ENCODE measurements around the gene ROGDI. TPM values are rescaled to one million over a fixed set of nuclear protein-coding genes. Genes with fewer than 3 reads are reported as not detected.

The ROGDI gene
- total RNA-seq, 4 donors from 2014 or later = 16.4 to 35.8 (median 31.6) TPM

DNA sequence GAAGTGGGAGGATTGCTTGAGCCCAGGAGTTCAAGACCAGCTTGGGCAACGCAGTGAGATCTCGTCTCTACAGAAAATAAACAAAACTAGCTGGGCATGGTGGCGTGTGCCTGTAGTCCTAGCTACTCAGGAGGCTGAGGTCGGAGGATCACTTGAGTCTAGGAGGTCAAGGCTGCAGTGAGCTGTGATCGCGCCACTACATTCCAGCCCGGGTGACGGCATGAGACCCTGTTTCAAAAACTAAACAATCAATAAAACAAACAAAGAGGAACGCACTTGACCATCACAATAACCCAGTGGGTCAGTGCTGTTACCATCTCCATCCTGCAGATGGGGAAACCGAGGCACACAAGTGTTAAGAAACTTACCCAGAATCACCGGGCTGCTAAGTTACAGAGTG lies 49.2 kb downstream of the ROGDI start:
- Histone ChIP-seq H3K9me3 (peaks cover 0 to 6% (median 0%) of the 10 kb centered on the region in 3 donors), H3K4me3 (no peak overlapping the region), H3K27ac (no peak overlapping the region), H3K36me3 (peaks cover 17 to 100% (median 46%) of the 10 kb centered on the region in 3 donors), H3K4me1 (no peaks in the 10 kb centered on the region), H3K27me3 (no peaks in the 10 kb centered on the region)
- WGBS, 2 donors = 92% methylated on average over 10 to 11 of the region's 11 CpGs
- DNase-seq = no peak
- TF ChIP-seq POLR2A (IDR thresholded peaks at IDR 0.05) = no peak
- TF ChIP-seq, protein P1, sequence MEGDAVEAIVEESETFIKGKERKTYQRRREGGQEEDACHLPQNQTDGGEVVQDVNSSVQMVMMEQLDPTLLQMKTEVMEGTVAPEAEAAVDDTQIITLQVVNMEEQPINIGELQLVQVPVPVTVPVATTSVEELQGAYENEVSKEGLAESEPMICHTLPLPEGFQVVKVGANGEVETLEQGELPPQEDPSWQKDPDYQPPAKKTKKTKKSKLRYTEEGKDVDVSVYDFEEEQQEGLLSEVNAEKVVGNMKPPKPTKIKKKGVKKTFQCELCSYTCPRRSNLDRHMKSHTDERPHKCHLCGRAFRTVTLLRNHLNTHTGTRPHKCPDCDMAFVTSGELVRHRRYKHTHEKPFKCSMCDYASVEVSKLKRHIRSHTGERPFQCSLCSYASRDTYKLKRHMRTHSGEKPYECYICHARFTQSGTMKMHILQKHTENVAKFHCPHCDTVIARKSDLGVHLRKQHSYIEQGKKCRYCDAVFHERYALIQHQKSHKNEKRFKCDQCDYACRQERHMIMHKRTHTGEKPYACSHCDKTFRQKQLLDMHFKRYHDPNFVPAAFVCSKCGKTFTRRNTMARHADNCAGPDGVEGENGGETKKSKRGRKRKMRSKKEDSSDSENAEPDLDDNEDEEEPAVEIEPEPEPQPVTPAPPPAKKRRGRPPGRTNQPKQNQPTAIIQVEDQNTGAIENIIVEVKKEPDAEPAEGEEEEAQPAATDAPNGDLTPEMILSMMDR (IDR thresholded peaks at IDR 0.05) = no peak
- intact Hi-C loops (cut with DNase I) = no loop called here

DNA sequence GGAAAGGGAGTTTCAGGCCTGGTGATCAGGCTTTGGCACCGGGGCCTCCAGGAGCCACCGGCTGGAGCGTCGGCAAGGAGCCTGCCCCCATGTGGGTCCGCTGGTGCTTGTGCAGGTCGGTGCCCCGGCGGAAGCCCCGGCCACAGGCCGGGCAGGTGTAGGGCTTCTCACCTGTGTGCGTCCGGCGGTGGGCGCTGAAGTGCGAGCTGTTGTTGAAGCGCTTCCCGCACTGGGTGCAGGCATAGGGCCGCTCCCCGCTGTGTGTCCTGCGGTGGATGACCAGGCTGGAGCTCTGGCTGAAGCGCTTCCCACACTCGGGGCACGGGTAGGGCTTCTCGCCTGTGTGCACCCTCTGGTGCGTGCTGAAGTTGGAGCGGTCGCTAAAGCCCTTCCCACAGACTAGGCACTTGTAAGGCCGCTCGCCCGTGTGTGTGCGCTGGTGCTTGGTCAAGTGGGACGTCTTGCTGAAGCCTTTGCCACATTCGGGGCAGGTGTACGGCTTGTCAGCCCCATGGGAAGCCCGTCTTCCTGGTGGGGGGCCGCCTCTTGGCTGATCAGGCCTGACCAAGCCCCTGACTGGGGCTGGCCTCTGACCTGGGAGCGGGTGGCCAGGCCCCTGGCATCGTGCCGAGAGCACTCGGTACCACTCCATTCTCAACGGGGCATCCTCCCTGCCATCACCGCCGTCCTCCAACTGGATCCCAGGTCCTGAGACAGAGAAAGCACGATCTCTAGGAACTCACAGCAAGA lies 49.9 kb downstream of the ROGDI start:
- DNase-seq = no peak
- intact Hi-C loops (cut with DNase I) = no loop called here
- WGBS, 2 donors = 91 to 100% methylated on average over 2 to 16 of the region's 44 CpGs
- Histone ChIP-seq H3K9me3 (peaks cover 0 to 6% (median 0%) of the 10 kb centered on the region in 3 donors), H3K27ac (no peak overlapping the region), H3K36me3 (peaks cover 12 to 93% (median 46%) of the 10 kb centered on the region in 3 donors), H3K4me1 (peaks cover 0 to 4% (median 0%) of the 10 kb centered on the region in 3 donors), H3K27me3 (no peaks in the 10 kb centered on the region), H3K4me3 (no peak overlapping the region)
- no peak for TF ChIP-seq POLR2A (IDR thresholded peaks at IDR 0.05)
- TF ChIP-seq, protein P1 (IDR thresholded peaks at IDR 0.05) = no peak

- Histone ChIP-seq H3K36me3 (peaks cover 12 to 76% (median 46%) of the 10 kb centered on the region in 3 donors), H3K27ac (no peak overlapping the region), H3K27me3 (no peaks in the 10 kb centered on the region), H3K4me3 (no peak overlapping the region), H3K4me1 (peaks cover 0 to 18% (median 0%) of the 10 kb centered on the region in 3 donors), H3K9me3 (peaks cover 0 to 6% (median 0%) of the 10 kb centered on the region in 3 donors)
- TF ChIP-seq, protein P1 (IDR thresholded peaks at IDR 0.05) = no peak
- no peak for TF ChIP-seq POLR2A (IDR thresholded peaks at IDR 0.05)
- no peak for DNase-seq
- intact Hi-C loops (cut with DNase I) = no loop called here
- WGBS, 2 donors = 64 to 76% methylated on average over 5 to 6 of the region's 8 CpGs
These were observed 51.5 kb downstream of the ROGDI start for GRCh38 chr16:4750896-4751295.

- H3K4me3 ChIP-seq = no peak overlapping the region
- H3K36me3 ChIP-seq = peaks cover 12 to 65% (median 44%) of the 10 kb centered on the region in 3 donors
- DNase-seq = no peak
- TF ChIP-seq, protein P1 (IDR thresholded peaks at IDR 0.05) = no peak
- TF ChIP-seq POLR2A (IDR thresholded peaks at IDR 0.05) = no peak
- peaks cover 0 to 1% (median 0%) of the 10 kb centered on the region in 3 donors for H3K9me3 ChIP-seq
- H3K4me1 ChIP-seq = peaks cover 0 to 18% (median 0%) of the 10 kb centered on the region in 3 donors
- WGBS, 2 donors = 78 to 87% methylated on average over 5 to 9 of the region's 10 CpGs
- intact Hi-C loops (cut with DNase I) = no loop called here
- no peaks in the 10 kb centered on the region for H3K27me3 ChIP-seq
- H3K27ac ChIP-seq = no peak overlapping the region
These were observed 52.7 kb downstream of the ROGDI start for GRCh38 chr16:4749700-4750257.

Measured in esophagus squamous epithelium (tissue), 5 donors.